Naive thymus-derived CD4-positive, alpha-beta T cell (primary cell): ENCODE measurements around the gene ADORA2B. TPM values are rescaled to one million over a fixed set of nuclear protein-coding genes. Genes with fewer than 3 reads are reported as not detected.
A peak's percentile ranks its signal among the peaks of the same experiment; 100 is the strongest.

ENCODE experiments used
- ATAC-seq: fragments of 150-1000 bp; cut with Tn5 transposase; 2 replicates; pipeline ENCODE4 v1.10.0; 2021; ENCODE audit warnings: mild to moderate bottlenecking, moderate library complexity
- CTCF ChIA-PET: fragments of 350-600 bp; sonication (Branson Sonifier 250); formaldehyde crosslinking; loops from one replicate; lab custom pipeline; 2021; ENCODE audit warnings: antibody characterized with exemption; lab: Charles Lee
- POLR2A ChIA-PET: fragments of 350-600 bp; sonication (Branson Sonifier 250); formaldehyde crosslinking; loops from one replicate; lab custom pipeline; 2021; ENCODE audit warnings: antibody characterized with exemption, inconsistent platforms; lab: Charles Lee
- DNase-seq, 9 donors: peaks; one replicate each; pipeline versions ENCODE4 v3.0.0 to v3.0.0-alpha.2; 2020 to 2022; ENCODE audit warnings: mixed read lengths in 1 of 9
- H3K27ac ChIP-seq: one replicate; pipeline ENCODE4 v1.7.0; 2013; ENCODE audit warnings: mild to moderate bottlenecking, low read depth, low read length, moderate library complexity
- H3K27me3 ChIP-seq, 2 donors: one replicate each; pipeline ENCODE4 v1.7.0; 2013; ENCODE audit warnings: low read length in 2 of 2, mild to moderate bottlenecking in 2 of 2, moderate library complexity in 2 of 2; ENCODE audit not compliant: control insufficient read depth in 2 of 2, insufficient read depth in 2 of 2
- H3K36me3 ChIP-seq, 3 experiments: 1 replicate in 2 of 3; 2 replicates in 1 of 3; pipeline ENCODE4 v1.7.0; 2013; ENCODE audit warnings: low read length in 3 of 3, mild to moderate bottlenecking in 3 of 3, moderate library complexity in 1 of 3; ENCODE audit not compliant: insufficient read depth in 3 of 3, control insufficient read depth in 2 of 3
- H3K4me1 ChIP-seq, 2 donors: one replicate each; pipeline ENCODE4 v1.7.0; 2013; ENCODE audit warnings: low read length in 2 of 2, mild to moderate bottlenecking in 2 of 2, moderate library complexity in 1 of 2; ENCODE audit not compliant: control insufficient read depth in 2 of 2, insufficient read depth in 2 of 2
- H3K4me3 ChIP-seq: 2 replicates; pipeline ENCODE4 v1.7.0; 2013; ENCODE audit warnings: mild to moderate bottlenecking, low read length
- H3K9me3 ChIP-seq, 3 experiments: 1 replicate in 2 of 3; 2 replicates in 1 of 3; pipeline ENCODE4 v1.7.0; 2013; ENCODE audit warnings: low read length in 3 of 3; ENCODE audit not compliant: control insufficient read depth in 2 of 3
- H3K27ac Mint-ChIP-seq, 9 donors: one replicate each; pipeline ENCODE4 v1.8.0; 2020 to 2022; ENCODE audit warnings: mixed read lengths in 9 of 9, mild to moderate bottlenecking in 8 of 9, moderate library complexity in 5 of 9, inconsistent platforms in 2 of 9
- H3K27me3 Mint-ChIP-seq, 5 donors: one replicate each; pipeline ENCODE4 v1.8.0; 2021 to 2022; ENCODE audit warnings: mixed read lengths in 5 of 5, mild to moderate bottlenecking in 1 of 5
- H3K36me3 Mint-ChIP-seq, 5 donors: one replicate each; pipeline ENCODE4 v1.8.0; 2020 to 2022; ENCODE audit warnings: mixed read lengths in 5 of 5, mild to moderate bottlenecking in 3 of 5, inconsistent platforms in 1 of 5
- H3K4me1 Mint-ChIP-seq, 7 donors: one replicate each; pipeline ENCODE4 v1.8.0; 2020 to 2022; ENCODE audit warnings: mixed read lengths in 7 of 7, mild to moderate bottlenecking in 3 of 7, inconsistent platforms in 1 of 7
- H3K4me3 Mint-ChIP-seq, 10 donors: one replicate each; pipeline ENCODE4 v1.8.0; 2020 to 2022; ENCODE audit warnings: mild to moderate bottlenecking in 10 of 10, mixed read lengths in 10 of 10, moderate library complexity in 6 of 10, inconsistent platforms in 2 of 10
- H3K9me3 Mint-ChIP-seq, 11 donors: one replicate each; pipeline ENCODE4 v1.8.0; 2020 to 2022; ENCODE audit warnings: mixed read lengths in 11 of 11, mild to moderate bottlenecking in 4 of 11, inconsistent platforms in 1 of 11, moderate library complexity in 1 of 11
- intact Hi-C, 2 donors: fragments of 100-400 bp; cut with micrococcal nuclease; formaldehyde crosslinking; loops; one replicate each; pipeline ENCODE4 v1.15.1; 2023
- polyA plus RNA-seq, 2 donors: library from polyadenylated mRNA; unstranded; fragments of 300-500 nt; fragmentation: Illumina TruSeq; gene quantifications; one replicate each; pipeline ENCODE4 v1.2.3, GENCODE V29; 2021
- total RNA-seq, 6 experiments: library from RNA in 5 of 6; stranded (reverse) in 5 of 6; gene quantifications; 1 replicate in 5 of 6; 2 replicates in 1 of 6; pipeline ENCODE4 v1.2.3 and lab custom pipeline; 2021 to 2026

Gene ADORA2B
- total and polyA plus RNA-seq, 7 experiments from 2014 or later: 0.50 to 2.6 (median 1.6) TPM; not detected in 2

DNA sequence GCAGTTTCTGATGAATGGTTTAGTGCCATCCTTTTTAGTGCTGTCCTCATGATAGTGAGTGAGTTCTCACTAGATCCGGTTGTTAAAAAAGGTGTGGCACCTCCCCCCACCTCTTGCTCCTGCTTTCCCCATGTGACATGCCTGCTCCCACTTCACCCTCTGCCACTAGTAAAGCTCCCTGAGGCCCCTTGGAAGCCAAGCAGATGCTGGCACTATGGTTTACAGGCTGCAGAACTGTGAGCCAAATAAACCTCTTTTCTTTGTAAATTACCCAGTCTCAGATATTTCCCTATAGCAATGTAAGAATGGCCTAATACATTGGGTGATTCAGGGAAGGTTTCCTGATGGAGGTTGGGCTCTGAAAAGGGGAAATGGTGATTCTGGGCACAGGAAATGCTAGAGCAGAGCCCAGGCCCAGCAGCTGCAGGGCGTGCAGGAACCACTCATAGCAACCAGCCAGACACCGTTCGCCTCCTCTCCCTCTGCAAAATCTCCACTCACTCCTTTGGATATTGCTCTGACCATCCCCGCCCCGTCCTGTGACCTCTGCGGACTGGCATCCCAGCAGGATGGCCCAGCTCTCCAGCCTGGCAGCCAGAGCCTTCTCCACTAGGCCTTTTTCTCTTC lies 2.6 kb upstream of the ADORA2B start:
- POLR2A ChIA-PET: no interaction called here
- Mint-ChIP-seq H3K4me3 (no peak overlapping the region), H3K36me3 (peaks cover 0 to 4% (median 1%) of the 10 kb centered on the region in 5 donors), H3K9me3 (no peaks in the 10 kb centered on the region), H3K27ac (no peak overlapping the region), H3K4me1 (peaks cover 8 to 15% (median 9%) of the 10 kb centered on the region in 7 donors), H3K27me3 (peaks cover 25 to 52% (median 27%) of the 10 kb centered on the region in 5 donors)
- intact Hi-C loops: no loop called here
- H3K4me3 ChIP-seq: no peak overlapping the region
- DNase-seq (no peak), ATAC-seq (peak; percentile 63)
- H3K36me3 ChIP-seq: no peaks in the 10 kb centered on the region
- H3K27ac ChIP-seq: no peak overlapping the region
- peaks cover 0 to 7% of the 10 kb centered on the region in 2 donors for H3K27me3 ChIP-seq
- no peaks in the 10 kb centered on the region for H3K4me1 ChIP-seq
- no peaks in the 10 kb centered on the region for H3K9me3 ChIP-seq
- CTCF ChIA-PET: no interaction called here

DNA sequence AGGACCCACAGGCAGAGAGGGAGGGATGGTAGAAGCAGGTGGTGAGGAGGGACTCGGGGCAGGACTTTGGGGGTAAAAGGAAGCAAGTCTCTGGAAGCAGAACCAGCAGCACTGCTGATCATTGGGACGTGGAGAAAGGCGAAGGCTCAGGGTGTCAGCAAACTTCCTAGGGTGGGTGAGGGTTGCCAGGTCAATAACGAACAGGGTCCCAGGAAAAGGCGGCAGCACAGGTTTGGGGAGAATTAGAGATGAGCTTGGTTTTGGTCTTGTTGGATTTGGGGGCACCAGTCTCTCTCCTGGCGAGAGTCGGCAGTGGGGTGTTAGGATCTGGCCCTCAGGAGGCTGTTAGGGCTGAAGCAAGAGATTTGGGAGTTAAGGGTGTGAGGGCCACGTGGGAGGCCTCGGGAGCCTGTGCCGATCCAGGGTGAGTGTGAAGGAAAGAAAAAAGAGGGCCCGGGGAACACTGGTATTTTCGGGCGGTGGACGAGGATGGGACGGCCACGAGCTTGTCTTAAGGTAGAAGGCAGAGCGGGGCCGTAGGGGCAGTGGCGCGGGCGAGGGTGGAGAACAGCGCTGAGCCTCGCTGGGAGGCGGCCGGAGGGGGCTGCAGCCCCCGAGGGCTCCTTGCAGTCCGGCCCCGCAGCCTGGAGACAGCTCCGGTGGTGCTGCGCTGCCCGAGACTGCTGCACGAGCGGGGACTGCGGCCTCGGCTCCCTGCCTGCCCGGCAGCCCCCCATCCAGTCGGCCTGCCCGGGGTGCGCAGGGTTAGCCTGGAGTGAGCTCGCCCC lies 765 bp upstream of the ADORA2B start:
- H3K4me3 Mint-ChIP-seq: peak overlapping the region; percentile 77 to 97 (median 82)
- Histone ChIP-seq H3K4me3 (peak overlapping the region; percentile 60), H3K9me3 (no peaks in the 10 kb centered on the region), H3K27me3 (peaks cover 0 to 7% of the 10 kb centered on the region in 2 donors), H3K36me3 (no peaks in the 10 kb centered on the region), H3K4me1 (no peaks in the 10 kb centered on the region), H3K27ac (no peak overlapping the region)
- POLR2A ChIA-PET: no interaction called here
- no peaks in the 10 kb centered on the region for H3K9me3 Mint-ChIP-seq
- peaks cover 0 to 4% (median 1%) of the 10 kb centered on the region in 5 donors for H3K36me3 Mint-ChIP-seq
- DNase-seq (no peak), ATAC-seq (no peak)
- H3K27ac Mint-ChIP-seq: peak overlapping the region in 1 of 9 donors; percentile 33
- intact Hi-C loops: no loop called here
- CTCF ChIA-PET: no interaction called here
- H3K4me1 Mint-ChIP-seq: peaks cover 8 to 15% (median 9%) of the 10 kb centered on the region in 7 donors
- peaks cover 25 to 54% (median 27%) of the 10 kb centered on the region in 5 donors for H3K27me3 Mint-ChIP-seq

DNA sequence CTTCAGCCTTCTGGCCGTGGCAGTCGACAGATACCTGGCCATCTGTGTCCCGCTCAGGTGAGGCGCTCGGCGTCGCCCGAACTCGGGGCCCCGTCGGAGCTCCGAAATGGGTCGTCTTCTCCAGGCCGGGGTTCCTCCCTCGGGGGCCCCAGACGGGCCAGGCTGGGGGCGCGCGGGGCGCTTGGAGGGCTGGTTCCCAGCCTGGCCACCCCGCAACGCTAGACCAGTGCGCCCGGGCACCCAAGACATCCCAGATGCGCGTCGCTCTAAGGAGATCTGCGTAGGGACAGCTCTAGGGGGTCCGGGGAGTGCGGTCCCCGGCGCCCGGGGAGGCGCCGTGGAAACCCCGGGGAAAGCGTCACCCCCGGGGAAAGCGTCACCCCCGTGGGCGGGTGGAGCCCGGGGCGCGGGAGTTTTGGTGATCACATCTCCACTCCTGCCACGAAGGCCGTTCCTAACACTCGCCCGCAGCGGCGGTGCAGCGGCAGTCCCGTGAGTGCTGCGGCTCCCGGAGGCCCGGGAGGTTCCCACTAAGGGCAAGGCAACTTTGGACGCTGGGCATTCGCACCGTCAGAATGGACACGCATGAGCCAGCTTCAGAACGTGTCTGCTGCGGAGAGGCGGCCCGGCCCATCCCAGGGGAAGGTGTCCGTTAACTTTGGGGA lies 729 bp downstream of the ADORA2B start:
- Mint-ChIP-seq H3K4me1 (peaks cover 8 to 15% (median 9%) of the 10 kb centered on the region in 7 donors), H3K9me3 (no peaks in the 10 kb centered on the region), H3K4me3 (peak overlapping the region; percentile 78 to 97 (median 82)), H3K27me3 (peaks cover 25 to 47% (median 27%) of the 10 kb centered on the region in 5 donors), H3K36me3 (peaks cover 0 to 4% (median 1%) of the 10 kb centered on the region in 5 donors), H3K27ac (no peak overlapping the region)
- ATAC-seq: peak; percentile 31
- Histone ChIP-seq H3K27me3 (peaks cover 0 to 7% of the 10 kb centered on the region in 2 donors), H3K4me3 (peak overlapping the region; percentile 60), H3K36me3 (no peaks in the 10 kb centered on the region), H3K4me1 (no peaks in the 10 kb centered on the region), H3K27ac (no peak overlapping the region), H3K9me3 (no peaks in the 10 kb centered on the region)
- POLR2A ChIA-PET: no interaction called here
- intact Hi-C loops: loop anchor here (1.0 kb wide), 3 partner anchors 14 to 54 kb away; partner anchors contain the start of genes TTC19 (in 1 of the 2) and ZSWIM7 (in 1 of the 2)
- CTCF ChIA-PET: interaction anchor here (1.1 kb wide), 1 partner anchor 51 kb away, joined by 4 read pairs; no protein-coding TSS in a partner anchor
- peak in 3 of 9 donors; percentile 16 to 47 (median 21) for DNase-seq

DNA sequence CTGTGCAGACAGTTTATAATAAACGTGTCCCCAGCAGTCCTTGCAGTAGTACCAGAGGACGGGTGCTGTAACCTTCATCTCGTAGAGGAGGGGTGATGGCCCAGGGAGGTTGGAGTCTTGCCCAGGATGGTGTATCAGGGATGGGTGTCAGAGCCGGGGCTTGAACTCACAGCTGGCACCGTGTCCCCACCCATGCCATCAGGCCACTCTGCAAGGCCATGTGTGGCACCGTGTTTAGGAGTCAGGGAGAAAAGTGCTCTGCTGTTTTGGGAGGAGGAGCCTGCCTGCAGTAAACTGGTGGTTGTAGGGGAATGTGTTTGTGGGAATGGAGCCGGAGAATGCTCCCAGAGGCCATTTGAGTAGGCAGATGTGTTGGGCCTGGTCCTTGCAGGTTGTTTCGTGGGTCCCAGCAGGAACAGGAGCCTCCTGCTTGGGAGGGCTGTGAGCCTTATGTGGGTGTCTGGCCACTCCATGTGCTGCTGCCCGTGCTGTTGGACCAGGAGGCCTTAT lies 1.7 kb downstream of the ADORA2B start:
- Histone ChIP-seq H3K27me3 (peaks cover 0 to 7% of the 10 kb centered on the region in 2 donors), H3K27ac (no peak overlapping the region), H3K4me1 (no peaks in the 10 kb centered on the region), H3K36me3 (no peaks in the 10 kb centered on the region), H3K9me3 (no peaks in the 10 kb centered on the region), H3K4me3 (no peak overlapping the region)
- no peak for DNase-seq
- H3K4me1 Mint-ChIP-seq: peaks cover 8 to 15% (median 9%) of the 10 kb centered on the region in 7 donors
- no peaks in the 10 kb centered on the region for H3K9me3 Mint-ChIP-seq
- peak overlapping the region in 7 of 10 donors; percentile 52 to 97 (median 65) for H3K4me3 Mint-ChIP-seq
- ChIA-PET POLR2A (no interaction called here), CTCF (no interaction called here)
- intact Hi-C loops: no loop called here
- no peak for ATAC-seq
- no peak overlapping the region for H3K27ac Mint-ChIP-seq
- H3K36me3 Mint-ChIP-seq: peaks cover 0 to 4% (median 0%) of the 10 kb centered on the region in 5 donors
- H3K27me3 Mint-ChIP-seq: peaks cover 25 to 40% (median 26%) of the 10 kb centered on the region in 5 donors

DNA sequence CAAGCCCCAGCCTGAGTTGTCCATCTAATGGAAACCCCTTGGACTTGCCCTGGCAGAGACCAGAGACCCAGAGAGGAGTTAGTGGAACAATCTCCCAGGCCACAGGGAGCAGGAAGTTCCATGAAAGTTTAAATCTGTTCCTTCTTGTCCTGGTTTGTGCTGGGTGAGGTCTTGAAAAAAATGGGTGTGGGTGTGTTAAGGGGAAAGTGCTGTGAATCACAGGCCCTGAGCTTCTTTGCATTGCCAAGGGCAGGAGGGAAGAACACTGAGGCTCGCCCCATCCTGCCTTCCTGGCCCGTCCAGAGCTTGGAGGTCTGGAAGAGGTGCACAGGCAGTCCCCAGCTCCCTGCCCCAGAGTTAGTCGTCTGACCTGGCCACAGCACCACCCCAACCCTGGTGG lies 2.3 kb downstream of the ADORA2B start:
- Histone ChIP-seq H3K4me3 (no peak overlapping the region), H3K36me3 (no peaks in the 10 kb centered on the region), H3K27ac (no peak overlapping the region), H3K4me1 (no peaks in the 10 kb centered on the region), H3K9me3 (no peaks in the 10 kb centered on the region), H3K27me3 (peaks cover 0 to 7% of the 10 kb centered on the region in 2 donors)
- Mint-ChIP-seq H3K4me3 (peak overlapping the region in 3 of 10 donors; percentile 57 to 97 (median 68)), H3K27ac (no peak overlapping the region), H3K9me3 (no peaks in the 10 kb centered on the region), H3K4me1 (peaks cover 8 to 15% (median 9%) of the 10 kb centered on the region in 7 donors), H3K36me3 (peaks cover 0 to 4% (median 0%) of the 10 kb centered on the region in 5 donors), H3K27me3 (peaks cover 25 to 40% (median 25%) of the 10 kb centered on the region in 5 donors)
- intact Hi-C loops: no loop called here
- DNase-seq (no peak), ATAC-seq (no peak)
- CTCF ChIA-PET: no interaction called here
- POLR2A ChIA-PET: no interaction called here

DNA sequence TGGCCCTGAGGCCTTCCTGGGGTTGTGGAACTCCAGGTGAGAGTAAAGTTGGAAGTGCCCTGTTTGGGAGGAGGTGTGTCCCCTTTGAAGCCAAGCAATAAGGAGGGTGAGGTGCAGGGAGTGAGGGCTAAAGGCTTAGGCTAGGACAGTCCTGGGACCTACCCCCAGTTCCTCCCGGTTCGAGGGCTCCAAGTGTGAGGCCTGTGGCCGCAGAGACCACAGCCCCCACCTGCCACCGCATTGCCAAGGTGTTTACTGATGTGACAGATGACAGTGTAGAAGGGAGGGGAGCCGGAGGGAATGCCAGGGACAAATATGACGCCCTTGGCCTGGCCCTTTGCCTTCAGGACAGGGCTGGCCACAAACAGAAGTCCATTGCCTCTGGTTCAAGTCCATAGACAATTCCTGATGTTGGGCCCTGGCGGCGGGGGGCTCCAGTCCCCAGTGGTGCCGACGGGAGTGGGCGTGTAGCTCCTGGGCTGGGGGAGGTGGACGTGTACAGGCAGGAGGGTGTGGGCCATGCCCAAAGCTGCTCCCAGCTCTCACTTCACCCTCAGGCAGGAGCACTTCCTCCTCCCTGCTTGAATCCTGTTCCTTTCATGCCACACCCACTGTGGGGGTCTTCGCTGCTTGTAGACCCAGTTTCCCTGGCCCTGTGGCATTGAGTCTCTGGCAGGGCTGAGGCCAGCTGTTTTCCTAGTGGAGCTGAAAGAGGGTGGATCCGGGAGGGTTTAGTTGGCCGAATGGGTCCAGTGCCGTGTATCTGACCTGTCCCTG lies 3.2 kb downstream of the ADORA2B start:
- Mint-ChIP-seq H3K27ac (no peak overlapping the region), H3K36me3 (peaks cover 0 to 4% (median 0%) of the 10 kb centered on the region in 5 donors), H3K9me3 (no peaks in the 10 kb centered on the region), H3K4me3 (no peak overlapping the region), H3K27me3 (peaks cover 18 to 39% (median 19%) of the 10 kb centered on the region in 5 donors), H3K4me1 (peaks cover 8 to 15% (median 9%) of the 10 kb centered on the region in 7 donors)
- no peak for DNase-seq
- no peak overlapping the region for H3K4me3 ChIP-seq
- H3K36me3 ChIP-seq: no peaks in the 10 kb centered on the region
- peaks cover 0 to 7% of the 10 kb centered on the region in 2 donors for H3K27me3 ChIP-seq
- POLR2A ChIA-PET: no interaction called here
- no peak for ATAC-seq
- no peaks in the 10 kb centered on the region for H3K4me1 ChIP-seq
- H3K9me3 ChIP-seq: no peaks in the 10 kb centered on the region
- CTCF ChIA-PET: no interaction called here
- H3K27ac ChIP-seq: no peak overlapping the region
- intact Hi-C loops: no loop called here
